Natural killer cell (primary cell): ENCODE measurements around the gene PDK4. TPM values are rescaled to one million over a fixed set of nuclear protein-coding genes. Genes with fewer than 3 reads are reported as not detected.

Experiments used
- ATAC-seq, 3 donors: fragments of 150-1000 bp in 2 of 3; fragments of 200-7000 bp in 1 of 3; cut with Tn5 transposase; 1 replicate in 1 of 3; 2 replicates in 2 of 3; pipeline ENCODE4 v1.10.0; 2021; ENCODE audit warnings: mild to moderate bottlenecking in 2 of 3, moderate library complexity in 2 of 3
- DNase-seq, 2 donors: peaks; one replicate each; pipeline versions ENCODE4 v3.0.0 to v3.0.0-alpha.2; 2013 to 2021; ENCODE audit warnings: mixed read lengths in 1 of 2
- H3K27ac ChIP-seq: one replicate; pipeline ENCODE4 v1.5.1; 2013; ENCODE audit warnings: mild to moderate bottlenecking, low read length
- H3K27me3 ChIP-seq: one replicate; pipeline ENCODE4 v1.6.1; 2013; ENCODE audit warnings: low read length; ENCODE audit not compliant: control insufficient read depth, insufficient read depth
- H3K36me3 ChIP-seq: one replicate; pipeline ENCODE4 v1.6.1; 2013; ENCODE audit warnings: low read length; ENCODE audit not compliant: control insufficient read depth, insufficient read depth
- H3K4me1 ChIP-seq: one replicate; pipeline ENCODE4 v1.6.1; 2013; ENCODE audit warnings: low read length; ENCODE audit not compliant: control insufficient read depth, insufficient read depth
- H3K4me3 ChIP-seq: one replicate; pipeline ENCODE4 v1.5.1; 2013; ENCODE audit warnings: low read length
- H3K9me3 ChIP-seq: one replicate; pipeline ENCODE4 v1.6.1; 2013; ENCODE audit warnings: low read length; ENCODE audit not compliant: control insufficient read depth, insufficient read depth
- H3K27ac Mint-ChIP-seq, 2 donors: one replicate each; pipeline ENCODE4 v1.8.0; 2022; ENCODE audit warnings: mild to moderate bottlenecking in 2 of 2, mixed read lengths in 2 of 2, moderate library complexity in 1 of 2
- H3K27me3 Mint-ChIP-seq, 2 donors: one replicate each; pipeline ENCODE4 v1.8.0; 2022; ENCODE audit warnings: low read depth in 2 of 2, mixed read lengths in 2 of 2
- H3K36me3 Mint-ChIP-seq: one replicate; pipeline ENCODE4 v1.8.0; 2022; ENCODE audit warnings: mixed read lengths
- H3K4me1 Mint-ChIP-seq, 2 donors: one replicate each; pipeline ENCODE4 v1.8.0; 2022; ENCODE audit warnings: mixed read lengths in 2 of 2
- H3K4me3 Mint-ChIP-seq: one replicate; pipeline ENCODE4 v1.8.0; 2022; ENCODE audit warnings: mild to moderate bottlenecking, moderate library complexity, mixed read lengths
- H3K9me3 Mint-ChIP-seq, 2 donors: one replicate each; pipeline ENCODE4 v1.8.0; 2022; ENCODE audit warnings: mixed read lengths in 2 of 2
- CTCF ChIP-seq: fragments of 200-600 bp; IDR thresholded peaks from one replicate; pipeline ENCODE4 v1.8.0; 2022; ENCODE audit warnings: antibody characterized with exemption
- WGBS: methylation state at CpG from one replicate; pipeline ENCODE4 v1.1.7; 2013; ENCODE audit warnings: missing lambda C conversion rate; ENCODE audit not compliant: insufficient coverage; 5-methylcytosine and 5-hydroxymethylcytosine counted together
- intact Hi-C: fragments of 100-400 bp; cut with micrococcal nuclease; formaldehyde crosslinking; loops from one replicate; pipeline ENCODE4 v1.14.2; 2022
- total RNA-seq, 4 donors: library from RNA; stranded (reverse); fragments of 120-200 nt in 1 of 4; gene quantifications; one replicate each; pipeline versions ENCODE4 v1.2.3 to v1.2.4, GENCODE V29; 2013 to 2022

Gene PDK4
- total RNA-seq, 3 donors from 2014 or later (not counting 1 experiment from before 2014, with no cell fraction given), result 0.78 to 3.8 (median 2.3) TPM

- no peaks in the 10 kb centered on the region for H3K4me1 ChIP-seq
- intact Hi-C loops, result no loop called here
- TF ChIP-seq CTCF, result no peak
- H3K36me3 ChIP-seq, result no peaks in the 10 kb centered on the region
- no peak overlapping the region for H3K27ac Mint-ChIP-seq
- WGBS, result 89% methylated on average over 3 of the region's 3 CpGs
- H3K9me3 Mint-ChIP-seq, result no peaks in the 10 kb centered on the region
- H3K9me3 ChIP-seq, result no peaks in the 10 kb centered on the region
- no peak for DNase-seq
- no peak overlapping the region for H3K27ac ChIP-seq
- H3K4me3 Mint-ChIP-seq, result no peak overlapping the region
- no peaks in the 10 kb centered on the region for H3K4me1 Mint-ChIP-seq
- no peaks in the 10 kb centered on the region for H3K27me3 ChIP-seq
- peaks cover 8% of the 10 kb centered on the region for H3K36me3 Mint-ChIP-seq
- no peaks in the 10 kb centered on the region for H3K27me3 Mint-ChIP-seq
- H3K4me3 ChIP-seq, result no peak overlapping the region
- ATAC-seq, result no peak
Measured at GRCh38 chr7:95585426-95585789, 10.9 kb downstream of the PDK4 start.

- Histone ChIP-seq H3K4me1 (no peaks in the 10 kb centered on the region), H3K27ac (no peak overlapping the region), H3K27me3 (no peaks in the 10 kb centered on the region), H3K9me3 (no peaks in the 10 kb centered on the region), H3K4me3 (no peak overlapping the region), H3K36me3 (no peaks in the 10 kb centered on the region)
- no peak for ATAC-seq
- Mint-ChIP-seq H3K4me3 (no peak overlapping the region), H3K27ac (no peak overlapping the region), H3K4me1 (no peaks in the 10 kb centered on the region), H3K9me3 (no peaks in the 10 kb centered on the region), H3K36me3 (peaks cover 8% of the 10 kb centered on the region), H3K27me3 (no peaks in the 10 kb centered on the region)
- no peak for DNase-seq
- no peak for TF ChIP-seq CTCF
- intact Hi-C loops, result no loop called here
- WGBS, result no CpG with 5 or more reads among the region's 1 CpG
Measured at GRCh38 chr7:95584769-95585425, 11.4 kb downstream of the PDK4 start.

- Histone ChIP-seq H3K4me1 (no peaks in the 10 kb centered on the region), H3K4me3 (no peak overlapping the region), H3K27ac (no peak overlapping the region), H3K27me3 (no peaks in the 10 kb centered on the region), H3K9me3 (no peaks in the 10 kb centered on the region), H3K36me3 (no peaks in the 10 kb centered on the region)
- ATAC-seq, result no peak
- no peaks in the 10 kb centered on the region for H3K27me3 Mint-ChIP-seq
- peaks cover 8% of the 10 kb centered on the region for H3K36me3 Mint-ChIP-seq
- no peaks in the 10 kb centered on the region for H3K9me3 Mint-ChIP-seq
- H3K27ac Mint-ChIP-seq, result no peak overlapping the region
- intact Hi-C loops, result no loop called here
- TF ChIP-seq CTCF, result no peak
- WGBS, result 82% methylated on average over 2 of the region's 3 CpGs
- no peak for DNase-seq
- H3K4me1 Mint-ChIP-seq, result no peaks in the 10 kb centered on the region
- H3K4me3 Mint-ChIP-seq, result no peak overlapping the region
Measured at GRCh38 chr7:95583834-95584621, 12.3 kb downstream of the PDK4 start.
